HepG2 (cell line): Measurements from ENCODE around the gene TBC1D30. TPM values are rescaled to one million over a fixed set of nuclear protein-coding genes. Genes with fewer than 3 reads are reported as not detected.
A peak's percentile ranks its signal among the peaks of the same experiment; 100 is the strongest.

ENCODE experiments used
- ARNT2 ChIP-seq: sonication (generic); formaldehyde crosslinking; IDR thresholded peaks from 2 replicates; pipeline ENCODE4 v1.8.0; 2022; ENCODE audit warnings: mild to moderate bottlenecking, low read depth, missing genetic modification reagents, moderate library complexity
- ATAD3A ChIP-seq: sonication (generic); formaldehyde crosslinking; IDR thresholded peaks from 2 replicates; pipeline ENCODE4 v1.4.0; 2020; ENCODE audit warnings: missing genetic modification reagents
- BRD4 ChIP-seq: sonication (generic); formaldehyde crosslinking; IDR thresholded peaks from 2 replicates; pipeline ENCODE4 v1.4.0; 2020; ENCODE audit warnings: missing genetic modification reagents
- CEBPB ChIP-seq: IDR thresholded peaks from 2 replicates; pipeline ENCODE4 v1.6.1; 2011; ENCODE audit warnings: low read depth, low read length, improper control_type of control experiment, borderline replicate concordance
- CREM ChIP-seq, 2 experiments: sonication (generic) in 1 of 2; formaldehyde crosslinking in 1 of 2; IDR thresholded peaks; 2 replicates each; pipeline versions ENCODE4 v1.4.0 to v1.6.1; 2016 to 2020; ENCODE audit warnings: antibody characterized with exemption in 1 of 2, mild to moderate bottlenecking in 1 of 2, missing genetic modification reagents in 1 of 2
- KAT2B ChIP-seq: fragments of 150-350 bp; IDR thresholded peaks from 2 replicates; pipeline ENCODE4 v1.6.1; 2014; ENCODE audit warnings: low read depth, low read length, borderline replicate concordance
- KDM2A ChIP-seq: sonication (generic); formaldehyde crosslinking; IDR thresholded peaks from 2 replicates; pipeline ENCODE4 v1.4.0; 2020; ENCODE audit warnings: low read depth, missing genetic modification reagents, borderline replicate concordance
- MAX ChIP-seq: IDR thresholded peaks from 2 replicates; pipeline ENCODE4 v1.6.1; 2012; ENCODE audit warnings: inconsistent platforms
- PHB2 ChIP-seq: fragments of 450-650 bp; IDR thresholded peaks from 2 replicates; pipeline ENCODE4 v1.6.1; 2018; ENCODE audit not compliant: partially characterized antibody
- SKI ChIP-seq: fragments of 450-650 bp; IDR thresholded peaks from one replicate; pipeline ENCODE4 v1.6.1; 2018; ENCODE audit warnings: mild to moderate bottlenecking; ENCODE audit not compliant: partially characterized antibody
- U2AF1 ChIP-seq: fragments of 200-400 bp; formaldehyde crosslinking; optimal IDR thresholded peaks from 2 replicates; pipeline ENCODE3; 2017; ENCODE audit warnings: mild to moderate bottlenecking, low read depth, low read length
- ZFP36 ChIP-seq: fragments of 150-350 bp; IDR thresholded peaks from 2 replicates; pipeline ENCODE4 v1.6.1; 2018; ENCODE audit warnings: borderline replicate concordance, low read length, low read depth; ENCODE audit not compliant: partially characterized antibody
- ZFP82 ChIP-seq: sonication (generic); formaldehyde crosslinking; IDR thresholded peaks from 2 replicates; pipeline ENCODE4 v1.5.1; 2020; ENCODE audit warnings: mild to moderate bottlenecking, missing genetic modification reagents, borderline replicate concordance
- ZGPAT ChIP-seq: IDR thresholded peaks from 2 replicates; pipeline ENCODE4 v1.6.1; 2016; ENCODE audit warnings: mild to moderate bottlenecking
- ZNF207 ChIP-seq: fragments of 450-650 bp; IDR thresholded peaks from 2 replicates; pipeline ENCODE4 v1.6.1; 2016; ENCODE audit warnings: antibody characterized with exemption, borderline replicate concordance
- ZNF256 ChIP-seq: sonication (generic); formaldehyde crosslinking; conservative IDR thresholded peaks from 2 replicates; pipeline ENCODE4 v1.4.0; 2020; ENCODE audit warnings: missing genetic modification reagents
- ZNF274 ChIP-seq: sonication (generic); formaldehyde crosslinking; IDR thresholded peaks from 2 replicates; pipeline ENCODE4 v1.5.1; 2020; ENCODE audit warnings: mild to moderate bottlenecking, missing genetic modification reagents
- ZNF326 ChIP-seq: sonication (generic); formaldehyde crosslinking; IDR thresholded peaks from 2 replicates; pipeline ENCODE4 v1.4.0; 2020; ENCODE audit warnings: missing genetic modification reagents, borderline replicate concordance
- ZNF460 ChIP-seq: sonication (generic); formaldehyde crosslinking; IDR thresholded peaks from 2 replicates; pipeline ENCODE4 v1.5.1; 2020; ENCODE audit warnings: missing genetic modification reagents, mild to moderate bottlenecking, borderline replicate concordance
- ZNF720 ChIP-seq: sonication (generic); formaldehyde crosslinking; IDR thresholded peaks from 2 replicates; pipeline ENCODE4 v1.4.0; 2020; ENCODE audit warnings: missing genetic modification reagents
- ZNF777 ChIP-seq: sonication (generic); formaldehyde crosslinking; IDR thresholded peaks from 2 replicates; pipeline ENCODE4 v1.4.0; 2020; ENCODE audit warnings: missing genetic modification reagents
- polyA plus RNA-seq, 8 experiments: library from polyadenylated mRNA; depleted of rRNA in 3 of 8; stranded (reverse) in 7 of 8; unstranded in 1 of 8; fragments of >200 nt; fragmentation: Illumina TruSeq in 4 of 8; extraction: Trizol in 4 of 8; gene quantifications; 2 replicates each; pipeline versions ENCODE4 v1.2.1 to v1.2.3, GENCODE V29; 2011 to 2016; ENCODE audit warnings: low read depth in 4 of 8, missing spikeins in 1 of 8, mixed read lengths in 1 of 8; ENCODE audit not compliant: insufficient read depth in 1 of 8
- total RNA-seq, 5 experiments: library from RNA; depleted of rRNA; stranded (reverse); fragments of >200 nt; fragmentation: Illumina TruSeq; extraction: Trizol; gene quantifications; 2 replicates each; pipeline ENCODE4 v1.2.3, GENCODE V29; 2016; ENCODE audit warnings: low read depth in 1 of 5
- TF ChIP-seq, protein P1 (sequence below): sonication (generic); formaldehyde crosslinking; IDR thresholded peaks from 2 replicates; pipeline ENCODE4 v1.4.0; 2020; ENCODE audit warnings: missing genetic modification reagents
- TF ChIP-seq, protein P2 (sequence below): sonication (generic); formaldehyde crosslinking; IDR thresholded peaks from 2 replicates; pipeline ENCODE4 v1.8.0; 2022; ENCODE audit warnings: low read depth, missing genetic modification reagents
- TF ChIP-seq, protein P3 (sequence below): sonication (generic); formaldehyde crosslinking; IDR thresholded peaks from 2 replicates; pipeline ENCODE4 v1.8.0; 2022; ENCODE audit warnings: missing genetic modification reagents, mild to moderate bottlenecking, moderate library complexity, borderline replicate concordance

The TBC1D30 gene
- total and polyA plus RNA-seq, 2 of the 13 experiments (the other 11 are each of a cell fraction or from before 2014, with no cell fraction given), result 0.42 to 0.67 TPM

DNA sequence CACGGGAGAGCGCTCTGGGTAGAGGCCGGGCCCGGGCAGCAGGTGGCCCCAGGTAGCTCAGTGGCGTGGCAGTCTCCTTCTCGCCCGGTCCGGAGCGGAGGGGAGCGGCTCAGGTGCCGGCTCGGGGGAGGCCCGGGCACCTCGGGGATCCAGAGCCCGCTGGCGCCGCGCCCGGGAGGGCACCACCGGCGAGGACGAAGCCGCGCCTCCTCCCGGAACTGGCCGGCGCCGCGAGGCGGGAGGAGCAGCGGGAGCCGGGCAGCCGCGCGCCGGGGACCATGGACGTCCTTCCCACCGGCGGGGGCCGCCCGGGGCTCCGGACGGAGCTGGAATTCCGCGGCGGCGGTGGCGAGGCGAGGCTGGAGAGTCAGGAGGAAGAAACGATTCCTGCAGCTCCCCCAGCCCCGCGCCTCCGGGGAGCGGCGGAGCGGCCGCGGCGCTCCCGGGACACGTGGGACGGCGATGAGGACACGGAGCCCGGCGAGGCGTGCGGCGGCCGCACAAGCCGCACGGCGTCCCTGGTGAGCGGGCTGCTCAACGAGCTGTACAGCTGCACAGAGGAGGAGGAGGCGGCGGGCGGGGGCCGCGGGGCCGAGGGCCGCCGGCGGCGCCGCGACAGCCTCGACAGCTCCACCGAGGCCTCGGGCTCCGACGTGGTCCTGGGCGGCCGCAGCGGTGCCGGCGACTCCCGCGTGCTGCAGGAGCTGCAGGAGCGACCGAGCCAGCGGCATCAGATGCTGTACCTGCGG lies 43.7 kb upstream of the TBC1D30 start (continued):
- TF ChIP-seq, protein P1, sequence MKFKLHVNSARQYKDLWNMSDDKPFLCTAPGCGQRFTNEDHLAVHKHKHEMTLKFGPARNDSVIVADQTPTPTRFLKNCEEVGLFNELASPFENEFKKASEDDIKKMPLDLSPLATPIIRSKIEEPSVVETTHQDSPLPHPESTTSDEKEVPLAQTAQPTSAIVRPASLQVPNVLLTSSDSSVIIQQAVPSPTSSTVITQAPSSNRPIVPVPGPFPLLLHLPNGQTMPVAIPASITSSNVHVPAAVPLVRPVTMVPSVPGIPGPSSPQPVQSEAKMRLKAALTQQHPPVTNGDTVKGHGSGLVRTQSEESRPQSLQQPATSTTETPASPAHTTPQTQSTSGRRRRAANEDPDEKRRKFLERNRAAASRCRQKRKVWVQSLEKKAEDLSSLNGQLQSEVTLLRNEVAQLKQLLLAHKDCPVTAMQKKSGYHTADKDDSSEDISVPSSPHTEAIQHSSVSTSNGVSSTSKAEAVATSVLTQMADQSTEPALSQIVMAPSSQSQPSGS, result no peak
- TF ChIP-seq ZNF460, result no peak
- no peak for TF ChIP-seq ZFP82 (CRISPR knock-in tag)
- 0 out of 2 replicates have a peak, but pooled peaks have one; percentile 36 for TF ChIP-seq KDM2A (CRISPR knock-in tag)
- no peak for TF ChIP-seq ZNF207
- TF ChIP-seq, protein P2, sequence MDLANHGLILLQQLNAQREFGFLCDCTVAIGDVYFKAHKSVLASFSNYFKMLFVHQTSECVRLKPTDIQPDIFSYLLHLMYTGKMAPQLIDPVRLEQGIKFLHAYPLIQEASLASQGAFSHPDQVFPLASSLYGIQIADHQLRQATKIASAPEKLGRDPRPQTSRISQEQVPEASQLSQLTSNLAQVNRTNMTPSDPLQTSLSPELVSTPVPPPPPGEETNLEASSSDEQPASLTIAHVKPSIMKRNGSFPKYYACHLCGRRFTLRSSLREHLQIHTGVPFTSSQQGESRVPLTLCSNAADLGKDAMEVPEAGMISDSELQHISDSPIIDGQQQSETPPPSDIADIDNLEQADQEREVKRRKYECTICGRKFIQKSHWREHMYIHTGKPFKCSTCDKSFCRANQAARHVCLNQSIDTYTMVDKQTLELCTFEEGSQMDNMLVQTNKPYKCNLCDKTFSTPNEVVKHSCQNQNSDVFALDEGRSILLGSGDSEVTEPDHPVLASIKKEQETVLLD (CRISPR knock-in tag), result 0 out of 2 replicates have a peak, but pooled peaks have one; percentile 52
- TF ChIP-seq ZNF326 (CRISPR knock-in tag), result no peak
- 0 out of 2 replicates have a peak, but pooled peaks have one; percentile 51 for TF ChIP-seq MAX
- TF ChIP-seq ATAD3A (CRISPR knock-in tag), result no peak
- TF ChIP-seq, protein P3, sequence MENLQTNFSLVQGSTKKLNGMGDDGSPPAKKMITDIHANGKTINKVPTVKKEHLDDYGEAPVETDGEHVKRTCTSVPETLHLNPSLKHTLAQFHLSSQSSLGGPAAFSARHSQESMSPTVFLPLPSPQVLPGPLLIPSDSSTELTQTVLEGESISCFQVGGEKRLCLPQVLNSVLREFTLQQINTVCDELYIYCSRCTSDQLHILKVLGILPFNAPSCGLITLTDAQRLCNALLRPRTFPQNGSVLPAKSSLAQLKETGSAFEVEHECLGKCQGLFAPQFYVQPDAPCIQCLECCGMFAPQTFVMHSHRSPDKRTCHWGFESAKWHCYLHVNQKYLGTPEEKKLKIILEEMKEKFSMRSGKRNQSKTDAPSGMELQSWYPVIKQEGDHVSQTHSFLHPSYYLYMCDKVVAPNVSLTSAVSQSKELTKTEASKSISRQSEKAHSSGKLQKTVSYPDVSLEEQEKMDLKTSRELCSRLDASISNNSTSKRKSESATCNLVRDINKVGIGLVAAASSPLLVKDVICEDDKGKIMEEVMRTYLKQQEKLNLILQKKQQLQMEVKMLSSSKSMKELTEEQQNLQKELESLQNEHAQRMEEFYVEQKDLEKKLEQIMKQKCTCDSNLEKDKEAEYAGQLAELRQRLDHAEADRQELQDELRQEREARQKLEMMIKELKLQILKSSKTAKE (CRISPR knock-in tag), result no peak
- no peak for TF ChIP-seq PHB2
- TF ChIP-seq CEBPB, result no peak
- TF ChIP-seq ZNF274, result no peak
- TF ChIP-seq ZNF256 (CRISPR knock-in tag), result no peak
- peak; percentile 98 for TF ChIP-seq ZNF777
- no peak for TF ChIP-seq KAT2B
- TF ChIP-seq BRD4 (CRISPR knock-in tag), result no peak
- TF ChIP-seq ZGPAT (CRISPR knock-in tag), result no peak
- no peak for TF ChIP-seq CREM (IDR thresholded peaks at IDR 0.05)
- no peak for TF ChIP-seq CREM (CRISPR knock-in tag; IDR thresholded peaks at IDR 0.05)
- no peak for TF ChIP-seq ZFP36
- no peak for TF ChIP-seq U2AF1
- TF ChIP-seq SKI, result no peak
- 0 out of 2 replicates have a peak, but pooled peaks have one; percentile 38 for TF ChIP-seq ARNT2 (CRISPR knock-in tag)
- no peak for TF ChIP-seq ZNF720 (CRISPR knock-in tag)
